ENCODE measurements around the gene PIP4K2B.

PIP4K2B gene

GRCh38 chr17:38725066-38725465 lies 74.3 kb downstream of the PIP4K2B start:
- no peak overlapping the region for H3K4me3 ChIP-seq (ENCODE audit: insufficient read length, low read depth)

GRCh38 chr17:38724337-38724988 lies 74.9 kb downstream of the PIP4K2B start:
- Histone ChIP-seq H3K27me3 (ENCODE audit: insufficient read depth, insufficient read length) (peaks cover 15% of the 10 kb centered on the region), H3K4me1 (ENCODE audit: insufficient read depth, insufficient read length) (peaks cover 19% of the 10 kb centered on the region), H3K4me3 (ENCODE audit: insufficient read length, low read depth) (no peak overlapping the region), H3K36me3 (ENCODE audit: insufficient read depth, insufficient read length, low read length) (no peaks in the 10 kb centered on the region), H3K9me3 (ENCODE audit: insufficient read depth, low read length) (no peaks in the 10 kb centered on the region), H3K9ac (ENCODE audit: insufficient read length, low read depth) (peak overlapping the region; percentile 42)
- no peak for DNase-seq (ENCODE audit: low read depth, low spot score)
- TF ChIP-seq YY1 (IDR thresholded peaks at IDR 0.05; ENCODE audit: insufficient read depth, insufficient read length) (no peak), SUZ12 (IDR thresholded peaks at IDR 0.05; ENCODE audit: extremely low read depth, insufficient read depth, insufficient read length) (no peak), ZNF274 (IDR thresholded peaks at IDR 0.05; ENCODE audit: low read depth, low read length) (no peak)

More at GRCh38 chr17:38725066-38725465, 74.3 kb downstream of the PIP4K2B start:
- DNase-seq (ENCODE audit: low read depth, low spot score), result no peak
- no peaks in the 10 kb centered on the region for H3K9me3 ChIP-seq (ENCODE audit: insufficient read depth, low read length)
- peaks cover 15% of the 10 kb centered on the region for H3K27me3 ChIP-seq (ENCODE audit: insufficient read depth, insufficient read length)
- TF ChIP-seq SUZ12 (IDR thresholded peaks at IDR 0.05; ENCODE audit: extremely low read depth, insufficient read depth, insufficient read length), result no peak
- no peak for TF ChIP-seq ZNF274 (IDR thresholded peaks at IDR 0.05; ENCODE audit: low read depth, low read length)
- TF ChIP-seq YY1 (IDR thresholded peaks at IDR 0.05; ENCODE audit: insufficient read depth, insufficient read length), result no peak
- H3K4me1 ChIP-seq (ENCODE audit: insufficient read depth, insufficient read length), result peaks cover 19% of the 10 kb centered on the region
- no peaks in the 10 kb centered on the region for H3K36me3 ChIP-seq (ENCODE audit: insufficient read depth, insufficient read length, low read length)
- H3K9ac ChIP-seq (ENCODE audit: insufficient read length, low read depth), result no peak overlapping the region

GRCh38 chr17:38721802-38722201 lies 77.6 kb downstream of the PIP4K2B start:
- Histone ChIP-seq H3K9ac (ENCODE audit: insufficient read length, low read depth) (no peak overlapping the region), H3K9me3 (ENCODE audit: insufficient read depth, low read length) (no peaks in the 10 kb centered on the region), H3K27me3 (ENCODE audit: insufficient read depth, insufficient read length) (peaks cover 3% of the 10 kb centered on the region), H3K4me3 (ENCODE audit: insufficient read length, low read depth) (no peak overlapping the region), H3K4me1 (ENCODE audit: insufficient read depth, insufficient read length) (peaks cover 15% of the 10 kb centered on the region), H3K36me3 (ENCODE audit: insufficient read depth, insufficient read length, low read length) (peaks cover 3% of the 10 kb centered on the region)
- DNase-seq (ENCODE audit: low read depth, low spot score), result no peak
- TF ChIP-seq YY1 (IDR thresholded peaks at IDR 0.05; ENCODE audit: insufficient read depth, insufficient read length) (no peak), SUZ12 (IDR thresholded peaks at IDR 0.05; ENCODE audit: extremely low read depth, insufficient read depth, insufficient read length) (no peak), ZNF274 (IDR thresholded peaks at IDR 0.05; ENCODE audit: low read depth, low read length) (no peak)

- Histone ChIP-seq H3K9ac (ENCODE audit: insufficient read length, low read depth) (no peak overlapping the region), H3K4me1 (ENCODE audit: insufficient read depth, insufficient read length) (peaks cover 11% of the 10 kb centered on the region), H3K4me3 (ENCODE audit: insufficient read length, low read depth) (no peak overlapping the region), H3K9me3 (ENCODE audit: insufficient read depth, low read length) (no peaks in the 10 kb centered on the region), H3K27me3 (ENCODE audit: insufficient read depth, insufficient read length) (peaks cover 3% of the 10 kb centered on the region), H3K36me3 (ENCODE audit: insufficient read depth, insufficient read length, low read length) (peaks cover 6% of the 10 kb centered on the region)
- no peak for TF ChIP-seq SUZ12 (IDR thresholded peaks at IDR 0.05; ENCODE audit: extremely low read depth, insufficient read depth, insufficient read length)
- TF ChIP-seq ZNF274 (IDR thresholded peaks at IDR 0.05; ENCODE audit: low read depth, low read length), result no peak
- no peak for TF ChIP-seq YY1 (IDR thresholded peaks at IDR 0.05; ENCODE audit: insufficient read depth, insufficient read length)
- no peak for DNase-seq (ENCODE audit: low read depth, low spot score)
Observed at GRCh38 chr17:38720941-38721340, 78.4 kb downstream of the PIP4K2B start.

- H3K4me1 ChIP-seq (ENCODE audit: insufficient read depth, insufficient read length), result peaks cover 18% of the 10 kb centered on the region
- H3K9ac ChIP-seq (ENCODE audit: insufficient read length, low read depth), result peak overlapping the region; percentile 51
- no peak for TF ChIP-seq YY1 (IDR thresholded peaks at IDR 0.05; ENCODE audit: insufficient read depth, insufficient read length)
- TF ChIP-seq ZNF274 (IDR thresholded peaks at IDR 0.05; ENCODE audit: low read depth, low read length), result no peak
- TF ChIP-seq SUZ12 (IDR thresholded peaks at IDR 0.05; ENCODE audit: extremely low read depth, insufficient read depth, insufficient read length), result no peak
- H3K36me3 ChIP-seq (ENCODE audit: insufficient read depth, insufficient read length, low read length), result peaks cover 6% of the 10 kb centered on the region
- peaks cover 3% of the 10 kb centered on the region for H3K27me3 ChIP-seq (ENCODE audit: insufficient read depth, insufficient read length)
- no peak for DNase-seq (ENCODE audit: low read depth, low spot score)
- peak overlapping the region; percentile 23 for H3K4me3 ChIP-seq (ENCODE audit: insufficient read length, low read depth)
- no peaks in the 10 kb centered on the region for H3K9me3 ChIP-seq (ENCODE audit: insufficient read depth, low read length)
Observed at GRCh38 chr17:38719943-38720641, 79.3 kb downstream of the PIP4K2B start.

- TF ChIP-seq YY1 (IDR thresholded peaks at IDR 0.05; ENCODE audit: insufficient read depth, insufficient read length) (no peak), SUZ12 (IDR thresholded peaks at IDR 0.05; ENCODE audit: extremely low read depth, insufficient read depth, insufficient read length) (no peak), ZNF274 (IDR thresholded peaks at IDR 0.05; ENCODE audit: low read depth, low read length) (no peak)
- no peak for DNase-seq (ENCODE audit: low read depth, low spot score)
- Histone ChIP-seq H3K4me3 (ENCODE audit: insufficient read length, low read depth) (peak overlapping the region; percentile 23), H3K27me3 (ENCODE audit: insufficient read depth, insufficient read length) (peaks cover 3% of the 10 kb centered on the region), H3K36me3 (ENCODE audit: insufficient read depth, insufficient read length, low read length) (peaks cover 6% of the 10 kb centered on the region), H3K4me1 (ENCODE audit: insufficient read depth, insufficient read length) (peaks cover 17% of the 10 kb centered on the region), H3K9me3 (ENCODE audit: insufficient read depth, low read length) (no peaks in the 10 kb centered on the region), H3K9ac (ENCODE audit: insufficient read length, low read depth) (peak overlapping the region; percentile 51)
Observed at GRCh38 chr17:38719289-38719942, 79.9 kb downstream of the PIP4K2B start.
